ENCODE results near the gene TRIO. TPM values are rescaled to one million over a fixed set of nuclear protein-coding genes. Genes with fewer than 3 reads are reported as not detected.

Gene TRIO
- total and polyA plus RNA-seq, 12 donors = 26.2 to 85.2 (median 61.9) TPM

GRCh38 chr5:14481349-14481748 is 338.2 kb downstream of the TRIO start:
- Histone ChIP-seq H3K27ac (no peak overlapping the region), H3K9me3 (no peaks in the 10 kb centered on the region), H3K36me3 (peaks cover 0 to 100% (median 79%) of the 10 kb centered on the region in 9 donors), H3K4me1 (no peaks in the 10 kb centered on the region), H3K27me3 (no peaks in the 10 kb centered on the region), H3K4me3 (no peak overlapping the region)
- ATAC-seq (no peak), DNase-seq (no peak)
- no peak for TF ChIP-seq CTCF (IDR thresholded peaks at IDR 0.05)
- 85 to 88% methylated on average over 8 of the region's 8 CpGs for WGBS, 2 donors
- intact Hi-C loops (cut with DNase I) = loop anchor here in 1 of 10 donors (10.0 kb wide), 1 partner anchor 87 kb away; no protein-coding TSS in a partner anchor

GRCh38 chr5:14482085-14482484 is 338.9 kb downstream of the TRIO start:
- ATAC-seq = no peak

GRCh38 chr5:14483504-14484157 is 340.5 kb downstream of the TRIO start:
- peaks cover 5 to 98% (median 76%) of the 10 kb centered on the region in 9 donors for H3K36me3 ChIP-seq
- DNase-seq (no peak), ATAC-seq (peak in 5 of 8 donors; percentile 16 to 43 (median 29))
- no peaks in the 10 kb centered on the region for H3K9me3 ChIP-seq
- H3K27ac ChIP-seq = no peak overlapping the region
- WGBS, 2 donors = 94 to 95% methylated on average over 15 to 16 of the region's 16 CpGs
- intact Hi-C loops (cut with DNase I) = loop anchor here in 1 of 10 donors (10.0 kb wide), 1 partner anchor 89 kb away; no protein-coding TSS in a partner anchor
- no peaks in the 10 kb centered on the region for H3K27me3 ChIP-seq
- no peaks in the 10 kb centered on the region for H3K4me1 ChIP-seq
- H3K4me3 ChIP-seq = no peak overlapping the region
- no peak for TF ChIP-seq CTCF (IDR thresholded peaks at IDR 0.05)

More at GRCh38 chr5:14482085-14482484, 338.9 kb downstream of the TRIO start:
- no peak overlapping the region for H3K4me3 ChIP-seq
- no peaks in the 10 kb centered on the region for H3K9me3 ChIP-seq
- intact Hi-C loops (cut with DNase I) = loop anchor here in 1 of 10 donors (10.0 kb wide), 1 partner anchor 87 kb away; no protein-coding TSS in a partner anchor
- H3K27ac ChIP-seq = no peak overlapping the region
- H3K4me1 ChIP-seq = no peaks in the 10 kb centered on the region
- no peak for TF ChIP-seq CTCF (IDR thresholded peaks at IDR 0.05)
- WGBS, 2 donors = 80 to 86% methylated on average over 5 of the region's 5 CpGs
- peaks cover 0 to 100% (median 80%) of the 10 kb centered on the region in 9 donors for H3K36me3 ChIP-seq
- H3K27me3 ChIP-seq = no peaks in the 10 kb centered on the region
- no peak for DNase-seq

- Histone ChIP-seq H3K27ac (no peak overlapping the region), H3K27me3 (no peaks in the 10 kb centered on the region), H3K4me1 (peaks cover 3 to 23% (median 9%) of the 10 kb centered on the region in 9 donors), H3K9me3 (no peaks in the 10 kb centered on the region), H3K36me3 (peaks cover 5 to 98% (median 75%) of the 10 kb centered on the region in 9 donors), H3K4me3 (no peak overlapping the region)
- no peak for TF ChIP-seq CTCF (IDR thresholded peaks at IDR 0.05)
- ATAC-seq (no peak), DNase-seq (no peak)
- 91 to 94% methylated on average over 5 of the region's 5 CpGs for WGBS, 2 donors
- intact Hi-C loops (cut with DNase I) = loop anchor here in 1 of 10 donors (10.0 kb wide), 1 partner anchor 92 kb away; no protein-coding TSS in a partner anchor
Observed at GRCh38 chr5:14486486-14486885, 343.3 kb downstream of the TRIO start.

All from heart right ventricle (tissue), 16 donors.